CD4-positive, alpha-beta T cell treated with Interleukin-4 for 4 hours (primary cell): ENCODE results near the gene TNNT3.
"Not testable (repeated sequence)": the region's sequence is repeated elsewhere in the genome, so short reads cannot be mapped to it uniquely, and the experiment has no call there.

Source experiments
- DNase-seq: peaks from one replicate; pipeline ENCODE4 v3.0.0-alpha.2; 2020

The TNNT3 gene

DNA sequence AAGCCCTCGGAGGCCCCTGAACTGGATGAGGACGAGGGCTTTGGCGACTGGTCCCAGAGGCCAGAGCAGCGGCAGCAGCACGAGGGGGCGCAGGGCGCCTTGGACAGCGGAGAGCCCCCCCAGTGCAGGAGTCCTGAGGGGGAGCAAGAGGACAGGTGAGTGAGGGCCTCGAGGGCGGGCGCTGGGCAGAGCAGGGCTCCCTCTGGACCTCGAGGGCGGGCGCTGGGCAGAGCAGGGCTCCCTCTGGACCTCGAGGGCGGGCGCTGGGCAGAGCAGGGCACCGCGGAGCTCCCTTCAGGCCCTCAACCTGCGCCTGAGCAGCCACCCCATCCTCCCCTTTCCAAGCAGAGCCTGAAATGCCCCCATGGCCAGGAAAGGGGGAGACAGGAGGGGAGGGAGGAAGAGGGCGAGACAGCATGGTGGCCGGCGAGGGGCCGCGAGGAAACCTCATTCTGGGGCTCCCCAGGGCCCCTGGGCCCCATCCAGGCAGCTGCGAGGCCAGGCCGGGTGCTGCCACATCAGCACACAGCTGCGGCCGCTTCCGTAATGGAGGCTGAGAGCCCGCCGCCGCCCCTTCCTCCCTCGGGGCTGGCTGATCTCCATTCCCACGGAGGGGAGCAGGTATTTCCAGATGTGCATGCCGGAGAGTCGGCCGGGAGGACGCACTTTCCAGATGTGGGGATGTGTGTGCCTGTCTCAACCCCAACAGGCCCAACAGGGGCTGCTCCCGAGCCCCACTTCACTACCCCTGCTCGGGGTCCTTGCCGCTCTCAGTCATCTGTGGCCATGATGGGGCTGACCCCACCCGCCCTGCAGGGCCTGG, 37.9 kb upstream of the TNNT3 start:
- no peak for DNase-seq

DNA sequence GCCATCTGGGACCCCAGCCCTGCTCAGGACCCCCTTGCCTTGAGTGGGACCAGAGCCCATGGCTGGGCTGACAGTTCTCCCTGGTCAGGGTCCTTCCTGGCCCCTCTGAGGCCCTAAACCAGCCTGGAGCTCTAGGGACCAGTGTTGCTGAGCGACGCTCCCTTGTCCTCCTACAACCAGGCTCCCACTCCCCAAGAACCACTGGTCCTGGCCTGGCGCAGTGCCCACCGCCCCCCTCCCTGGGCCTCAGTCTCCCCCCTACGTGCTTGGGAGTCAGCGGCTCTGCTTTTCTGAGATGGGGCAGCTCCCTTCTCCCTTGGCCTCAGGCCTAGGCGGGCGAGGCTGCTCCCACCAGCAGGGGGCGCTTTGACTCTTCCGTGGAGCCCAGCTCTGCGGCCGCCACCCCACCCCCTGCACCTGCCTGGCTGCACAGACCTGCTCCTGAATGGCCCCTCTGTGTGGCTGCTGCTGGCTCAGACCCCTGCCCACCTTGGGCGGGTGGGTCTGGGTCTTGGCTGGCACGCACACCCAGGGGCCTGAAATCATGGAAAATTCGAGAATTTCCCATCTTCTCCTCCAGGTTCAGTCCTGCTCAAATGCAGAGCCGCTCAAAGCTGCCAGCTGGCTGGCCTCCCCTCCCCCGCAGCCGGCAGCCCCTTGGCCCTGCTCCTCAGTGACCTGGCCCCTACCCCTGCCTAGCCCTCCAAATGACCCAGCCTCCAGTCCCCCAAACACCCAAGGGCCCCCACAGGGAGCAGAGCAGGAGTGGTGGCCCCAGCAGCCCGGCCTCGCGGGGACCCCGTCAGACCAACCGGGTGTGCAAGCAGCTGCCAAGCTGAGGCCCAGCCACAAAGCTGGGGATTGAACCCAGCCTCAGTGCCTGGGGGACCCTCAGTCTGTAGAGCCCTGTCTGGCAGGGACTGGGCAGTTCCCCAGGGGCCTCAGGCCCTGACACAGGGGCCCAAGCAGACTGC, 37.0 kb upstream of the TNNT3 start:
- peak; percentile 57 for DNase-seq

DNA sequence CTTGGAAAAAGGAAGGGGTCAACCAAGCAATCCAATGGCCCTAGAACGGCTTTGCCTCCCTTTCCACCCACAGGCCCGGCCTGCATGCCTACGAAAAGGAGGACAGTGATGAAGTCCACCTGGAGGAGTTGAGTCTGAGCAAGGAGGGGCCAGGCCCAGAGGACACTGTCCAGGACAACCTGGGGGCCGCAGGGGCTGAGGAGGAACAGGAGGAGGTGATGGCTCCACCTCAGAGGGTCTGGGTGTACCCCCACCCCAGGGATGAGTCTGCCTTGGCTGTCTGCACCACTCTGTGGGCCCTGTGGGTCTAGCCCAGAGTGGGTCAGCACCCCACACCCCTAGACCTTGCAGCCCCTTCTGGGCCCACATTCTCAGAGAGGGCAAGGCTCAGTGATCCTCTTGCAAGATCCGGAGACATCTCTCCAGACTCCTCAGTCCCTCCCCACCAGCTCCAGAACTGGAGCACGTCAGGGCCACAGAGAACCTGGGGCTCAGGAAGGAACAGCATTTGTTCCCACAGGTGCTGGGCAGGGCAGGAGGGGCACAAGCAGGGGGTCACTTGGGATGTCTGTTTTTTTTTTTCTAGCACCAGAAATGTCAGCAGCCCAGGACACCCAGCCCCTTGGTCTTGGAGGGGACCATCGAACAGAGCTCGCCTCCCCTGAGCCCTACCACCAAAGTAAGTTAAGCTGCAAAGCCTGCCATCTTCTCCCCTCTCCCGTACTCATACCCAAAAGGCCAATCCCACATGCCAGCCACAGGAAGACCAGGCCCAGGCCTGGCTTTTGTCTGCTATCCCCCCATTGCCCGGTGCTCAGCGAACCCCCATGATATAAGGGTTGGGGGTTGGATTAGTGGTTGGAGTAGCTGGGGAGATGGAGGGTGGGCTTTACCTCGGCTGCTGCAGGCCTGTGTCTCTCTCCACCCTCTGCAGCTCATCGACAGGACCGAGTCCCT, 35.9 kb upstream of the TNNT3 start:
- DNase-seq: no peak

GRCh38 chr11:1884303-1884700, 35.2 kb upstream of the TNNT3 start:
- no peak for DNase-seq

- not testable (repeated sequence) for DNase-seq
Measured at GRCh38 chr11:1886551-1886950, 33.0 kb upstream of the TNNT3 start.

DNA sequence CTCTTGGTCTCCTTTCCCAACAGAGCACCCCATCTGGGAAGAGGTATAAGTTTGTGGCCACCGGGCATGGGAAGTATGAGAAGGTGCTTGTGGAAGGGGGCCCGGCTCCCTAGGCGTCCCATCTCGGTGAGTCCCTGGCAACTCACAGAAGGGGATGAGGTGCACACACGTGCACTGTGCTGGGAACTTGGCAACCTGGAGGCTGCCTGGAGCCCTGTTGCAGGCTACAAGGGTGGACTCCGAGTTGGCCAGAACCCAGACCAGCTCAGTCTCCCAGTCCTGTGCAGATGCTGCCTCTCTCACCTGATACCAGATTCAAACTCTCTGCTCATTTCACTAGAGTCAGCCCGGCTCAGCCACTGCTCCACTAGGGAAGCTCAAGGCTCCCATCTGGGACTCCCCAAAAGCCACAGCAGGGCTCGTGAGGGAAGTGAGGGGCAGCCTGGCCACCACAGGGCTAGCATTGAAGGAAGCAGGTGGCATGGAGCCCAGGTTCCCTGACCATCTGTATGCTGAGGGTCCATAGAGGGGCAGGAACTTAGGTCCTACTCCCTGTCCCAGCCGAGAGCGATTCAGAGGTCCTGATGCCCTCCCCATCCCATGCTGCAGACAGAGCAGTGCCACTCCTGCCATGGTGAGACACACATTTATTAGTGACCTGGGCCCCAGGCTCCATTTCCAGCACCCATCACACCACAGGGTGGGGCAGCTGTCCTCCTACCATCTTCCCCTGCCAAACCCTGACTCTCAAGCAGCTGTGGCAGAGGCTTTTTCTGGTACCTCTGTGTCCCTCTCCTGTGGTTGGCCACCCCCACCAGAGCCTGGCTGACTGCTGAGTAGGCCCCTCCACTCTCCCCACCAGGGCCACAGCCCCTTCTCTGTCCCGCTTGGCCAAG, 31.8 kb upstream of the TNNT3 start:
- DNase-seq: no peak

DNA sequence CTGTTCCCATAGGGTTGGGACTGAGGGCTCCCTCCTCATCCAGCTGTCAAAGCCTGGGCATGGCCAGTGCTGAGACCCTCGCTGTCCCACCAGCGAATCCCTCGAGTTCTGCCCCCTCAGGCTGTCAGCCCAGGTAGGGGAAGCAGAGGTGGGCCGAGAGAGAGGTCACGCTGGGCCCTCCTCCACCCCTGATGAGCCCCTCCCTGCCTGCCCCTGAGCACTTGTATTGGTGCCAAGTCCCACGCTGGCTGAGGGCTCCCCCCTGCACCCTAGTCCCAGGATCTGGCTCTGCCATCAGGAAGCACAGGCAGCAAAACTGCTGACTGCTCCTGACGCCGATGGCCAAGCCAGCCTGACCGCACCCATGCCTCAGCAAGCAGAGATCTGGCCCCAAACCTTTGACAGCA, 31.2 kb upstream of the TNNT3 start:
- no peak for DNase-seq

DNA sequence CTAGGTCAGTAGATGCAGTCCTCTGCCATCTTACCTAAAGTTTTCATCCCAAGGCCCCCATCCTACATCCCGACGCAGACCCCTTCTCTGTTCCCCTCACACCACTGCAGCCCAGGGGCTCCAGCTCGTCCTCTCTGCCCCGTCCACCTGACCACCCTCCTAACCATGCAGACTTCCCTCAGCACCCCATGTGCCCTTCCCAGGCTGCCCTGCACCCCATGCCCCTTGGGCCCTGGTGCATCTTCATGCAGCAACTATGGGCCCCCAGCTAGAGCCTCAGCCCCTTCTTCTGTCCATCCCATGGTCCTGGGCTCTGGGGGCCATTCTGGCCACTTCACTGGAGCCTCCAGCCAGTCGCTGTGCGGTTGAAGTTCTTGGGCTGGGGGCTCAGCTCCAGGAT, 30.7 kb upstream of the TNNT3 start:
- no peak for DNase-seq

GRCh38 chr11:1889224-1889930, 30.1 kb upstream of the TNNT3 start:
- DNase-seq: peak; percentile 66

GRCh38 chr11:1889941-1890855, 29.3 kb upstream of the TNNT3 start:
- DNase-seq: no peak

- no peak for DNase-seq
Measured at GRCh38 chr11:1890856-1891830, 28.4 kb upstream of the TNNT3 start.

DNA sequence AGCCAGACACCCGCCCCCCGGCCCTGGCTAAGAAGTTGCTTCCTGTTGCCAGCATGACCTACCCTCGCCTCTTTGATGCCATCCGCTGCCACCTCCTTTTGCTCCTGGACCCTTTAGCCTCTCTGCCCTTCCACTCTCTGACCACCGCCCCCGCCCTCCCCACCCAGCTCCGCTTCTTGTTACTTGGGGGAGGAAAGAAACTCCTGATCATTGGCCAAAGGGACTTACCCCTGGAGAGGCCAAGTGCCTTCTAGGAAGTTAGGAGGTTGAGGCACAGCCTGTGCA, 27.7 kb upstream of the TNNT3 start, which contains the start of gene PRR33:
Gene PRR33, minus strand, starts transcription at position 65 of the 285 bp plus-strand sequence. CDS start 1,311 bp downstream, outside the sequence.
- DNase-seq: no peak

GRCh38 chr11:1892116-1892515, 27.4 kb upstream of the TNNT3 start:
- no peak for DNase-seq

- DNase-seq: no peak
Measured at GRCh38 chr11:1892558-1892957, 26.9 kb upstream of the TNNT3 start.

DNA sequence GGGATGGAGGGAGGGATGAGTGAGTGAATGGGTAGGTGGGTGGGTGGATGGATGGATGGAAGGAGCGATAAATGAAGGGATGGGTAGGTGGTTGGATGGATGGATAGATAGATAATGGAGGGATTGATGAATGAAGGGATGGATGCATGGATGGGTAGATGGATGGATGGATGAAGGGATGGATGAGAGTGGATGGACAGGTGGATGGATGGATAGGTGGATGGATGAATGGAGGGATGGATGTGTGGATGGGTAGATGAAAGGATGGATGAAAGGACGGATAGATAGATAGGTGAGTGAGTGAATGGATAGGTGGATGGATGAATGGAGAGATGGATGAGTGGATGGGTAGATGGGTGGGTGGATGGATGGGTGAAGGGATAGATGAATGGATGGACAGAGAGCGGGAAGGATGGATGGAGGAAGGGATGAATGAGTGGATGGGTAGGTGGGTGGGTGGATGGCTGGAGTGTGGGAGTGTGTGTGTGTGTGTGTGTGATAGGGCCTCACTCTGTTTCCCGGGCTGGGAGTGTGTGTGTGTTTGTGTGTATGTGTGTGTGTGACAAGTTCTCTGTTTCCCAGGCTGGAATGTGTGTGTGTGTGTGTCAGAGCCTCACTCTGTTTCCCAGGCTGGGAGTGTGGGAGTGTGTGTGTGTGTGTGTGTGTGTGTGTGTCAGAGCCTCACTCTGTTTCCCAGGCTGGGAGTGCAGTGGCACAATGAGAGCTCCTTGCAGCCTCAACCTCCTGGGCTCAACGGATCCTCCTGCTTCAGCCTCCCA, 25.7 kb upstream of the TNNT3 start:
- DNase-seq: no peak

GRCh38 chr11:1894759-1895158, 24.7 kb upstream of the TNNT3 start:
- DNase-seq: no peak

DNA sequence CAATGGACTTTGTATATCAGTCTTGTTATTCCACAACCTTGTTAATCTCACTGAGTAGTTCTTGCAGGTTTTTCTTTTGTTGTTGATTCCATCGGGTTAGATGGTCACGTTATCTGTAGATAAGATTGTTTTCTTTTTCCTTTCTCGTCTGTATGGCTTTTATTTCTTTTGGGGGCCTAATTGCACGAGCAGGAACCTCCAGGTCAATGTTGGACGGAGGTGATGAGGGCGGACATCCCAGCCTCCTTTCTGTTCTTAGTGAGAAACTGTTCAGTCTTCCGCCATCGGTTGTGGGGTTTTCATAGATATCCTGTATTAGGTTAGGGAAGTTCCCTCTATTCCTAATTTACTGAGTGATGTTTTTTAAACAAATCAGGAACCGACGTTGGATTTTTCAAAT, 23.0 kb upstream of the TNNT3 start:
- no peak for DNase-seq

DNA sequence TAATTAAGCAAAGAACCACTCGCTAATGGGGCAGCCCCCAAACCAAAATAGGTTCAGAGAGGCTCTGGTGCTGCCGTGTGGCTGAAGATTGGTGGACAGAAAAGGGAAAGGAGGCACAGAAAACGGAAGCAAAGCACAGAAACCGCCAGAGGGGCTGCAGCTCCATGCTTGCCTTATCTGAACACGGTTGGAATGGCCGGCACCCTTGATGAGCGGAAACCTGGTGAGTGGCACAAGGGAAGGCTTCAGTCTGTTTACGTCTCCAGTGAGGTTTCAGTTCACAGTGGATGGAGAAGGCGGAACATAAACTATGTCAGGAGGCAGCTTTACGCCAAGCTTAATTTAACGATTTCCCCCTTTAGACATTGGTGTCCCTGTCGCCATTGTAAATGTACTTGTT, 22.6 kb upstream of the TNNT3 start:
- DNase-seq: no peak
